SJSA1 (cell line): ENCODE measurements around the gene NCK2. TPM values are rescaled to one million over a fixed set of nuclear protein-coding genes. Genes with fewer than 3 reads are reported as not detected.

ENCODE experiments used
- DNase-seq, 2 experiments: peaks; one replicate each; pipeline ENCODE4 v3.0.0-alpha.2; 2015 to 2020; ENCODE audit warnings: low spot score in 2 of 2, low read depth in 1 of 2
- H3K27ac ChIP-seq: fragments of 250-450 bp; sonication (Bioruptor Pico); 2 replicates; pipeline ENCODE4 v1.5.1; 2020; ENCODE audit warnings: mild to moderate bottlenecking, moderate library complexity
- H3K27me3 ChIP-seq: fragments of 250-450 bp; sonication (Bioruptor Pico); replicated peaks from 2 replicates; pipeline ENCODE4 v1.5.1; 2020; ENCODE audit warnings: mild to moderate bottlenecking, moderate library complexity
- H3K36me3 ChIP-seq: fragments of 250-450 bp; sonication (Bioruptor Pico); 2 replicates; pipeline ENCODE4 v1.5.1; 2020; ENCODE audit warnings: mild to moderate bottlenecking
- H3K4me1 ChIP-seq: fragments of 250-450 bp; sonication (Bioruptor Pico); replicated peaks from 2 replicates; pipeline ENCODE4 v1.6.1; 2021; ENCODE audit warnings: mild to moderate bottlenecking
- H3K4me3 ChIP-seq: fragments of 250-450 bp; sonication (Bioruptor Pico); 2 replicates; pipeline ENCODE4 v1.5.1; 2020; ENCODE audit warnings: mild to moderate bottlenecking
- H3K9me3 ChIP-seq: fragments of 250-450 bp; sonication (Bioruptor Pico); replicated peaks from 2 replicates; pipeline ENCODE4 v1.5.1; 2020; ENCODE audit warnings: mild to moderate bottlenecking
- total RNA-seq: library from RNA; depleted of rRNA; stranded (reverse); fragments of >200 nt; shearing (Covaris generic); gene quantifications from 2 replicates; pipeline ENCODE4 v1.2.3, GENCODE V29; 2014; rRNA removed

The NCK2 gene
- total RNA-seq: 30.8 and 47.1 TPM in 2 replicates

GRCh38 chr2:105744909-105745853 is at the start of gene NCK2:
Gene NCK2 (plus strand): TSS chr2:105744912. CDS start chr2:105855064, 110,152 bp downstream.
- peak within 1 kb of the TSS; percentile 71 for H3K27ac ChIP-seq
- DNase-seq: peak in 1 of 2 experiments; percentile 50

DNA sequence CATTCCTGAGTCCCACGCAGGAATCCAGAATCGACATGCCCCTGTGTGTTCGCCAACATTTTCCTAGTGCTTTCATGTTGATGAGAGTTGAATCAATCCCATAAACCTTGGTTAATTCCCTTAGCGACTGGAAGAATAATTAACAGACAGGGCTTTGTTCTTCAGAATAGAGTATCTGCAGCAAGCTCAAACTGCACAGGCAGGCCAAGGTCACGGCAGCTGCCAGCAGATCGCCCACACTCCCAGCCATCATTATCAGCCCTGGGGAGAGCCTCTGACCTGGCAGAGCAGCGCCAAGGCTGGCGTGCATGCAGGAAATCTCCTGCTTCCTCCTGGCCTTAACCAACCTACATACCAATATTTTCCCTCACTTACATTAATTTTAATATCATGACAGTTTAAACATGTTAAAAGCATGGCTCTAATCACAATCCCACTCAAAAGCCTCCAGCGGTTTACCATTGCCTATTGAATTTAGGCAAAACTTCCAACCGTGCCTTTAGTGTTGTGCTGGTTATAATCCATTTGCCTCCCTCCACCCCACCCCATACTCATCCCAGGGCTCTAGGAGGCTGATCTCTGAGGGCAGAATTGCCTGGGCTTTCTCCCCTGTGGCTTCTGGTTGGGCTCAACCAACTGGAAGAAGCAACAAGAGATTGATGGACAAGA is 46.8 kb upstream of the NCK2 start:
- Histone ChIP-seq H3K9me3 (no peaks in the 10 kb centered on the region), H3K27me3 (peaks cover 11% of the 10 kb centered on the region), H3K27ac (no peak overlapping the region), H3K36me3 (no peaks in the 10 kb centered on the region), H3K4me3 (no peak overlapping the region), H3K4me1 (no peaks in the 10 kb centered on the region)
- no peak for DNase-seq

More at GRCh38 chr2:105744909-105745853, at the start of gene NCK2:
- Histone ChIP-seq H3K4me3 (peak within 1 kb of the TSS; percentile 98), H3K9me3 (no peaks in the 10 kb centered on the region), H3K4me1 (peaks cover 29% of the 10 kb centered on the region), H3K27me3 (no peaks in the 10 kb centered on the region), H3K36me3 (peaks cover 27% of the 10 kb centered on the region)

DNA sequence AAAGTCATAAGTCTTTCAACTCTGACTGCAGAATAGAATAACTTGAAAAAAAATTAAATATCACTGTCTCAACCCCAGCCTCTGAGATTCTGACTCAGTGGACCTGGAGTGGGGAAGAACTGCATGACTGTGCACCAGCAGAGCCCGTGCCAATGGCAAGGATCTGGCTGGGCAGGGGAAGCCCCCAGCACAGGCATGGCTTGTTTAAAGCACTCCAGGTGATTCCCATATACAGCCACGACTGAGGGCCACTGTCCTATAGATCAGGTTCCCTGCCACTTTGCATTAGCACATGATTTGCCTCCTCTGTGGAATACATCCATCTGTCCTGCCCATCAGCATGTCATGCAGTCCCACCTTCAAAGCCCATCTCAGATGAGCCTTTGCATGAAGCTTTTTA is 45.9 kb upstream of the NCK2 start:
- Histone ChIP-seq H3K4me1 (no peaks in the 10 kb centered on the region), H3K27me3 (peaks cover 11% of the 10 kb centered on the region), H3K4me3 (no peak overlapping the region), H3K27ac (no peak overlapping the region), H3K36me3 (no peaks in the 10 kb centered on the region), H3K9me3 (no peaks in the 10 kb centered on the region)
- DNase-seq: no peak

- Histone ChIP-seq H3K36me3 (no peaks in the 10 kb centered on the region), H3K4me3 (no peak overlapping the region), H3K27me3 (peaks cover 11% of the 10 kb centered on the region), H3K27ac (no peak overlapping the region), H3K4me1 (no peaks in the 10 kb centered on the region), H3K9me3 (no peaks in the 10 kb centered on the region)
- DNase-seq: no peak
These were observed 43.7 kb upstream of the NCK2 start for GRCh38 chr2:105701042-105701441.

- DNase-seq: no peak
- H3K4me3 ChIP-seq: no peak overlapping the region
- H3K27ac ChIP-seq: no peak overlapping the region
- H3K36me3 ChIP-seq: no peaks in the 10 kb centered on the region
- no peaks in the 10 kb centered on the region for H3K27me3 ChIP-seq
- H3K9me3 ChIP-seq: no peaks in the 10 kb centered on the region
- peaks cover 23% of the 10 kb centered on the region for H3K4me1 ChIP-seq
These were observed 36.0 kb upstream of the NCK2 start for GRCh38 chr2:105708697-105709096.

- no peaks in the 10 kb centered on the region for H3K36me3 ChIP-seq
- no peaks in the 10 kb centered on the region for H3K27me3 ChIP-seq
- no peak for DNase-seq
- no peak overlapping the region for H3K4me3 ChIP-seq
- H3K4me1 ChIP-seq: peaks cover 26% of the 10 kb centered on the region
- no peaks in the 10 kb centered on the region for H3K9me3 ChIP-seq
- no peak overlapping the region for H3K27ac ChIP-seq
These were observed 33.3 kb upstream of the NCK2 start for GRCh38 chr2:105711394-105711793.

DNA sequence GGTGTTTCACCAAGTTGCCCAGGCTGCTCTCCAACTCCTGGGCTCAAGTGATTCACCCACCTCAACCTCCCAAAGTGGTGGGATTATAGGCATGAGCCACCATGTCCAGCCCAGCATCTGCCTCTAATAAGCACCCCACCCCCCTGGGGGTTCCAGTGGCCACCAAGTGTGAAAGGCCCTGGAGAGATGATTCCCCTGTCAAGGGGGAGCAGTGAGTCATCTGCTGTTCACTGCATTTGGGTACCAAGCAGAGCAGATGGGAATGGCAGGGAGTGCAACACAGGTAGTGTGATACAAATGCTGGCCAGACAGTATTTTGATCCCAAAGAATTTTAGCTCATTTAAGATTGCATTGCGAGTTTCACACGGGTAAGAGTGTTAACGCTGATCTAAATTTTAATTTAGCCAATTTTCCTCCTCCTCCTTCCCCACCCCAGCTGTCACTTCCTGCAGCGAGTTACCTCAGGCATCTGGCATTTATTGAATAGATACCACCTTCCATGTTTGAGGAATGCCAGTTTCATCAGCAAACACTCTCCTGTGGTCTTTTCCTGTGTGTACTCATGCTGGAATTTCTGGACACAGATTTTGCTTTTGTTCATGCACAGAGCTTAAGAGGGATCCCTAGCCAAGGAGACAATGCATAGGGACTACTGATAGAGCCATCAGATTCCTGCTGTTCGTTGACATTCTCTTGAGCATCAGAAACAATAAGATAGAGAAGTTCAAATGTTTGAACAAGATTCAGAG is 32.4 kb upstream of the NCK2 start:
- H3K4me3 ChIP-seq: no peak overlapping the region
- no peaks in the 10 kb centered on the region for H3K36me3 ChIP-seq
- H3K4me1 ChIP-seq: peaks cover 26% of the 10 kb centered on the region
- peak overlapping the region; percentile 51 for H3K27ac ChIP-seq
- peak; percentile 89 to 91 for DNase-seq
- no peaks in the 10 kb centered on the region for H3K9me3 ChIP-seq
- H3K27me3 ChIP-seq: no peaks in the 10 kb centered on the region

GRCh38 chr2:105712981-105713596 is 31.6 kb upstream of the NCK2 start:
- Histone ChIP-seq H3K27me3 (no peaks in the 10 kb centered on the region), H3K9me3 (no peaks in the 10 kb centered on the region), H3K27ac (peak overlapping the region; percentile 51), H3K36me3 (no peaks in the 10 kb centered on the region), H3K4me1 (peaks cover 26% of the 10 kb centered on the region), H3K4me3 (no peak overlapping the region)
- DNase-seq: peak in 1 of 2 experiments; percentile 70

DNA sequence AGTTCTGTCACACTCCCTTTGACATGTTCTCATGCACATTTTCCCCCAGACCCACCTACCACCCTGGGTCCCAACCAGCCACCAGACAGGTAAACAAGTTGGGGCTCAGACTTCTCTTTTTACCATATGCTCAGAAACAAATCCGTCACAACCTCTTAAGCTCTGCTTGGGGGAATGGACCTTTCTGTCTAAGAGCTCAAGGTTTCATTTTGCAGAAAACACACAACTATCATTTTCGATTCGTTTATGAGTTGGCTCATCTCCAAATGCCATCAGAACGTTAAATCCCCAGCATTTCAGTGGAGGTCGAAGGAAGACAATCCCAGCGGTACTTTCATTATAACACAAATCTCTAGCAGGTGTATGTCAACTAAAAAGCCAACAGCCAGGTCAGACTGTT is 30.6 kb upstream of the NCK2 start:
- H3K4me3 ChIP-seq: no peak overlapping the region
- H3K27ac ChIP-seq: no peak overlapping the region
- peaks cover 26% of the 10 kb centered on the region for H3K4me1 ChIP-seq
- no peaks in the 10 kb centered on the region for H3K36me3 ChIP-seq
- no peak for DNase-seq
- no peaks in the 10 kb centered on the region for H3K9me3 ChIP-seq
- no peaks in the 10 kb centered on the region for H3K27me3 ChIP-seq

- DNase-seq: no peak
- no peaks in the 10 kb centered on the region; the same call in 1 of the 2 replicates for H3K4me1 ChIP-seq
- no peak overlapping the region for H3K27ac ChIP-seq
- H3K36me3 ChIP-seq: no peaks in the 10 kb centered on the region
- no peaks in the 10 kb centered on the region for H3K9me3 ChIP-seq
- no peak overlapping the region for H3K4me3 ChIP-seq
- H3K27me3 ChIP-seq: no peaks in the 10 kb centered on the region
These were observed 25.7 kb upstream of the NCK2 start for GRCh38 chr2:105718846-105719481.

- Histone ChIP-seq H3K4me1 (no peaks in the 10 kb centered on the region), H3K27ac (no peak overlapping the region), H3K36me3 (no peaks in the 10 kb centered on the region), H3K9me3 (no peaks in the 10 kb centered on the region), H3K27me3 (no peaks in the 10 kb centered on the region), H3K4me3 (no peak overlapping the region)
- DNase-seq: no peak
These were observed 22.7 kb upstream of the NCK2 start for GRCh38 chr2:105721991-105722511.

GRCh38 chr2:105722726-105723297 is 21.9 kb upstream of the NCK2 start:
- Histone ChIP-seq H3K4me3 (no peak overlapping the region), H3K27ac (no peak overlapping the region), H3K36me3 (no peaks in the 10 kb centered on the region), H3K9me3 (no peaks in the 10 kb centered on the region), H3K4me1 (no peaks in the 10 kb centered on the region), H3K27me3 (no peaks in the 10 kb centered on the region)
- no peak for DNase-seq
